IPS-20b (cell line): Measurements from ENCODE around the gene GLP1R.
"Not testable (repeated sequence)": the region's sequence is repeated elsewhere in the genome, so short reads cannot be mapped to it uniquely, and the experiment has no call there.

Experiments
- H3K27ac ChIP-seq: one replicate; pipeline ENCODE4 v1.5.1; 2013; ENCODE audit warnings: low read length
- H3K27me3 ChIP-seq: 2 replicates; pipeline ENCODE4 v1.6.1; 2013; ENCODE audit warnings: mild to moderate bottlenecking, low read length, inconsistent platforms; ENCODE audit not compliant: insufficient read depth
- H3K36me3 ChIP-seq: 2 replicates; pipeline ENCODE4 v1.6.1; 2013; ENCODE audit warnings: low read depth, mild to moderate bottlenecking, inconsistent platforms, low read length, moderate library complexity; ENCODE audit not compliant: insufficient read depth
- H3K4me1 ChIP-seq: 2 replicates; pipeline ENCODE4 v1.6.1; 2013; ENCODE audit warnings: mild to moderate bottlenecking, control low read depth, inconsistent platforms, low read length, moderate library complexity; ENCODE audit not compliant: insufficient read depth
- H3K4me3 ChIP-seq: 2 replicates; pipeline ENCODE4 v1.5.1; 2013; ENCODE audit warnings: mild to moderate bottlenecking, low read length, inconsistent platforms
- H3K9ac ChIP-seq: 2 replicates; pipeline ENCODE4 v1.6.1; 2013; ENCODE audit warnings: low read depth, mild to moderate bottlenecking, inconsistent platforms, low read length, moderate library complexity
- H3K9me3 ChIP-seq: 2 replicates; pipeline ENCODE4 v1.6.1; 2013; ENCODE audit warnings: mild to moderate bottlenecking, low read depth, low read length, inconsistent platforms; ENCODE audit not compliant: insufficient read depth

The GLP1R gene

DNA sequence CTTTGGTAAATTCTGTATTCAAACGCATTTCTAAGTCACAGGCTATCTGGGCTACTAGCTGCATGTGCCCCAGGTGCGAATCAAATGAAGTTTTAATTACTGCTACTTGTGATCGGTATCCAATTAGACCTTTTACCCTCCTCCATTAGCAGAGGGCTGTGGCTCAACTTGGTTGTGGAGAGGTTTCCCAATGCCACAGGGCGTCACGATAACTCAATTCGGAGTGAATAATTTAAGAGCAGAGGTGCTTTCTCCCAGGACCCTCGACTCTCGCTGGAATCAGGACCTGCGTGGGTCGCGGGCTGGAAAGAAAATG lies 65.8 kb downstream of the GLP1R start:
- H3K36me3 ChIP-seq: peaks cover 12% of the 10 kb centered on the region
- H3K27me3 ChIP-seq: peaks cover 7% of the 10 kb centered on the region
- no peak overlapping the region for H3K27ac ChIP-seq
- peak overlapping the region; percentile 81 for H3K4me3 ChIP-seq
- H3K4me1 ChIP-seq: peaks cover 7% of the 10 kb centered on the region; the same call in 1 of the 2 replicates
- no peaks in the 10 kb centered on the region for H3K9me3 ChIP-seq
- peak overlapping the region; percentile 83; the same call in 1 of the 2 replicates for H3K9ac ChIP-seq

- Histone ChIP-seq H3K27me3 (peaks cover 7% of the 10 kb centered on the region), H3K36me3 (peaks cover 6% of the 10 kb centered on the region; the same call in 1 of the 2 replicates), H3K27ac (peak within 1 kb of the TSS; percentile 31), H3K9ac (peak within 1 kb of the TSS; percentile 83; the same call in 1 of the 2 replicates), H3K9me3 (no peaks in the 10 kb centered on the region), H3K4me3 (peak within 1 kb of the TSS; percentile 81), H3K4me1 (peaks cover 7% of the 10 kb centered on the region; the same call in 1 of the 2 replicates)
These were observed 66.4 kb downstream of the GLP1R start, which contains the start of gene SAYSD1 for GRCh38 chr6:39114704-39115599. Gene SAYSD1 (minus strand): TSS chr6:39115186. CDS start chr6:39115089, 97 bp downstream.

- Histone ChIP-seq H3K27me3 (peaks cover 7% of the 10 kb centered on the region), H3K36me3 (no peaks in the 10 kb centered on the region), H3K9me3 (no peaks in the 10 kb centered on the region), H3K27ac (no peak overlapping the region), H3K9ac (no peak overlapping the region), H3K4me1 (0 out of 2 replicates have a peak, but pooled peaks cover 1% of the 10 kb centered on the region), H3K4me3 (no peak overlapping the region)
These were observed 70.3 kb downstream of the GLP1R start for GRCh38 chr6:39118921-39119320.

DNA sequence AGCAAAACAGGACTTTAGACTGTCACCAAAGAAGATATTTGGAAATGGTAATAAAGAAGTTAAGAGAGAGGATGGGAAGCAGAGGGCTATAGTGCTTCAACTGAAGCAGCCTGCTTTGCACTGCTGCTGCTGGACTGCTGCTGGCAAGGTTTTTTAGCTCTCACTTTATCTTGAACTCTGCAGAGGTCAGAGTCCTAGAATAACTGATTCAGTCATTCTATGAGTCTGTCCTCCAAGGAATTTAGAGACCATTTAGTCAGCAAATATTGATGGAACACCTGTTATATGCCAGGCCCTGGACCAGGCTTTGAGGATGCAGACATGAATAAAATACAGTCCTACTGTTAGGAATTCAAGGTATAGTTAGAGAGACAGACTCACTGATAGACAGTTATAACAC lies 75.5 kb downstream of the GLP1R start:
- Histone ChIP-seq H3K4me3 (no peak overlapping the region), H3K4me1 (no peaks in the 10 kb centered on the region), H3K36me3 (no peaks in the 10 kb centered on the region), H3K9ac (no peak overlapping the region), H3K27me3 (no peaks in the 10 kb centered on the region; the same call in 1 of the 2 replicates), H3K9me3 (no peaks in the 10 kb centered on the region), H3K27ac (no peak overlapping the region)

- no peak overlapping the region for H3K4me3 ChIP-seq
- no peaks in the 10 kb centered on the region for H3K4me1 ChIP-seq
- H3K9me3 ChIP-seq: no peaks in the 10 kb centered on the region
- no peaks in the 10 kb centered on the region; the same call in 1 of the 2 replicates for H3K27me3 ChIP-seq
- H3K36me3 ChIP-seq: no peaks in the 10 kb centered on the region
- no peak overlapping the region for H3K9ac ChIP-seq
- H3K27ac ChIP-seq: no peak overlapping the region
These were observed 79.5 kb downstream of the GLP1R start for GRCh38 chr6:39128106-39128505.

- H3K4me1 ChIP-seq: no peaks in the 10 kb centered on the region
- H3K9me3 ChIP-seq: no peaks in the 10 kb centered on the region
- no peak overlapping the region for H3K4me3 ChIP-seq
- no peaks in the 10 kb centered on the region for H3K36me3 ChIP-seq
- H3K27ac ChIP-seq: no peak overlapping the region
- H3K27me3 ChIP-seq: no peaks in the 10 kb centered on the region; the same call in 1 of the 2 replicates
- no peak overlapping the region for H3K9ac ChIP-seq
These were observed 80.3 kb downstream of the GLP1R start for GRCh38 chr6:39128832-39129231.

DNA sequence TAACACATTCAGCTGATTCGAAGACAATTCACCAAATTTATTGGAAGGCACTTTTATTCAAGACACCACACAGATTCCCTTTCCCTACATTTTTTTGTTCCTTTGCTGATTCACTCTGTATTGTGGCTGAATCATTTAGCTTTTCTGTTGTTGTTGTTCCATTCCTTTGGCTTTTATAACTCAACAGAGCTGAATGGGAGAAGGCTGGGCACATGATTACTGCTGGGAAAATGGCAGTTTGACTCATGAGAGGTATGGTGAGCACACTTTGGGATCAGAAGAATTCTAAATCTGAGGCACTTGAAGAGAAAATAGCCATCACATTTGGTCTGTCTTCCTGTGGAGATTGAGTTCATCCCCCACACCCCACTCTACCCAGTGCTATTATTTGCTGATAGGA lies 82.1 kb downstream of the GLP1R start:
- Histone ChIP-seq H3K27ac (no peak overlapping the region), H3K36me3 (no peaks in the 10 kb centered on the region)

GRCh38 chr6:39134761-39135160 lies 86.2 kb downstream of the GLP1R start:
- H3K9me3 ChIP-seq, H3K27me3 ChIP-seq, H3K4me1 ChIP-seq, H3K4me3 ChIP-seq, H3K36me3 ChIP-seq, H3K9ac ChIP-seq, H3K27ac ChIP-seq: not testable (repeated sequence)

More for the DNA sequence above, 82.1 kb downstream of the GLP1R start:
- Histone ChIP-seq H3K27me3 (no peaks in the 10 kb centered on the region; the same call in 1 of the 2 replicates), H3K4me1 (no peaks in the 10 kb centered on the region), H3K9ac (no peak overlapping the region), H3K9me3 (no peaks in the 10 kb centered on the region), H3K4me3 (no peak overlapping the region)

DNA sequence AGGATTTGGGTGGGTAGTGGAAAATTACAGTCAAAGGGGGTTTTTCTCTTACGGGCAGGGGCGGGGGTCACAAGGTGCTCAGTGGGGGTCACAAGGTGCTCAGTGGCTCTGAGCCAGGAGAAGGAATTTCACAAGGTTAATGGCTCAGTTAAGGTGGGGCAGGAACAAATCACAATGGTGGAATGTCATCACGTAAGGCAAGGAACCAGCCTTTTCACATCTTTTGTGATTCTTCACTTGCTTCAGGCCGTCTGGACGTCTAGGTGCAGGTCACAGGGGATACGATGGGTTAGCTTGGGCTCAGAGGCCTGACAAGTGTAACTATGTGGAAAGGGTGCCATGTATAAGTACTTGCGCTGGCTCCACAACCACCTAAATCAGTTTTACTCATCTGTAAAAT lies 87.6 kb downstream of the GLP1R start:
- not testable (repeated sequence) for H3K27me3 ChIP-seq, H3K4me3 ChIP-seq

DNA sequence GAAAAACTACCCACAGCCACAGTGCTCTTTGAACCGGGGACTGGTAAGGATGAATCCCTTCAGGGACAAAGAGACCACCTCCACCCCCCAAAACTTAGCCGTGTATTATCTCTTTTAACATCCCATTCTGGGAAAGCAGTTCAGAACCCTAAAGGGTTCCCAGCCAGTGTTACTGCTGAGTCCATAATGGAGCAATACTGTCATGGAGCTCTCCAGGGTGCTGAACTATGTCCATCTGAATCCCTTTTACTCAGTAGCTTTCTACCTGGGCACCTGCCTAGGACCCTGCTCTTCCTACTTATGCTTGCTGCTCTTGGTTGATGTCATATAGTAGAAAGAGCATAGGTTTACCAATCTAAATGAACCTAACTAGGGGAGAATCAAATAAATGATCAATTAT lies 88.7 kb downstream of the GLP1R start:
- H3K27ac ChIP-seq: no peak overlapping the region
- H3K4me1 ChIP-seq: no peaks in the 10 kb centered on the region
- H3K9ac ChIP-seq: no peak overlapping the region
- no peaks in the 10 kb centered on the region for H3K27me3 ChIP-seq
- no peaks in the 10 kb centered on the region for H3K36me3 ChIP-seq
- H3K9me3 ChIP-seq: no peaks in the 10 kb centered on the region
- no peak overlapping the region for H3K4me3 ChIP-seq

More for the DNA sequence above, 87.6 kb downstream of the GLP1R start:
- H3K9me3 ChIP-seq, H3K27ac ChIP-seq, H3K36me3 ChIP-seq, H3K9ac ChIP-seq, H3K4me1 ChIP-seq: not testable (repeated sequence)
